22Rv1 (cell line): ENCODE measurements around the gene CNOT4.

Experiments
- CTCF ChIP-seq: fragments of 450-650 bp; IDR thresholded peaks from 2 replicates; pipeline ENCODE4 v1.5.1; 2017; ENCODE audit warnings: mild to moderate bottlenecking
- ZFX ChIP-seq: fragments of 450-650 bp; IDR thresholded peaks from 2 replicates; pipeline ENCODE4 v1.6.1; 2017; ENCODE audit warnings: antibody characterized with exemption, borderline replicate concordance

GRCh38 chr7:135372222-135372621 is 137.7 kb downstream of the CNOT4 start:
- TF ChIP-seq CTCF, result no peak
- no peak for TF ChIP-seq ZFX
